ENCODE results near the gene STRA8.

The STRA8 gene

GRCh38 chr7:135246191-135246825, 12.7 kb downstream of the STRA8 start:
- H3K4me2 ChIP-seq = no peak overlapping the region

DNA sequence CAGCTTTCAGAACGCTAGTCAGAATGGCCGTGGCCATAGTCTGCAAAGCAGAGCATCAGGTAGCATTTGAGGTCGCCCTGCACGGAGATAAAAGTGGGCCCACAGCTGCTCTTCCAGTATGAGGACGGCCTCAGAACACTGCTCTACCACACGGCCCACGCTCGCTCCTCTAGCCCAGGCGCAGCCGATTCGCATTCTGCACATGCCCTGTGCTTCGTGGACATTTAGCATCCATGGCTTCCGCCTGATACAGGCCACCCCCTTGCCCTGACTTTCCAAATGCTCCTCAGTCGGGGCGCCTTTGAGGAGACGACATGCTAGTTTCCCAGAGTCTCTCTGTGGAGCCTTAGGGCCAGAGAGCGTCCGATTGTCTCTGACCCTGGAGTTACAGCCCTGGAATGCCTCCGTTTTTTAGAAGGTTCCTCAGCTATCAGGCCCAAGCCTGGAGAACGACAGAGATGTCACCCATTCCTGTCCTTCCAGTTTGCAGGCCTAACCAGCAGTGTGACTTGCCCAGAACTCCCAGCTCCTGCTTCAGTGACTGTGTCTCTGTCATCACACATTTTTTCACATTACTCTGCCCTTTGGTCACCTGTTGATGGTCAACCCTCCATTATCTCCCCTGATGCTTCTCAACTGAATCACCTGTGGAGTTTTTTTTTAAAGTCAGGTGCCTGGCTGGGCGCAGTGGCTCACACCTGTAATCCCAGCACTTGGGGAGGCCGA, 14.3 kb downstream of the STRA8 start:
- Histone ChIP-seq H3K4me1 (ENCODE audit: low read depth, poor library complexity, severe bottlenecking) (no peaks in the 10 kb centered on the region), H3K27ac (no peak overlapping the region), H3K4me3 (IDR thresholded peaks at IDR 0.05; ENCODE audit: insufficient read depth, low read depth, low read length) (no peak overlapping the region), H2AFZ (ENCODE audit: low read depth) (no peak overlapping the region), H3K4me2 (no peak overlapping the region), H4K20me1 (ENCODE audit: insufficient read depth) (no peaks in the 10 kb centered on the region), H3K27me3 (ENCODE audit: insufficient read depth, low read depth) (no peaks in the 10 kb centered on the region), H3K36me3 (ENCODE audit: insufficient read depth) (no peaks in the 10 kb centered on the region), H3K9ac (no peak overlapping the region), H3K79me2 (ENCODE audit: insufficient read depth, low read depth) (no peaks in the 10 kb centered on the region)
- TF ChIP-seq, protein P1, sequence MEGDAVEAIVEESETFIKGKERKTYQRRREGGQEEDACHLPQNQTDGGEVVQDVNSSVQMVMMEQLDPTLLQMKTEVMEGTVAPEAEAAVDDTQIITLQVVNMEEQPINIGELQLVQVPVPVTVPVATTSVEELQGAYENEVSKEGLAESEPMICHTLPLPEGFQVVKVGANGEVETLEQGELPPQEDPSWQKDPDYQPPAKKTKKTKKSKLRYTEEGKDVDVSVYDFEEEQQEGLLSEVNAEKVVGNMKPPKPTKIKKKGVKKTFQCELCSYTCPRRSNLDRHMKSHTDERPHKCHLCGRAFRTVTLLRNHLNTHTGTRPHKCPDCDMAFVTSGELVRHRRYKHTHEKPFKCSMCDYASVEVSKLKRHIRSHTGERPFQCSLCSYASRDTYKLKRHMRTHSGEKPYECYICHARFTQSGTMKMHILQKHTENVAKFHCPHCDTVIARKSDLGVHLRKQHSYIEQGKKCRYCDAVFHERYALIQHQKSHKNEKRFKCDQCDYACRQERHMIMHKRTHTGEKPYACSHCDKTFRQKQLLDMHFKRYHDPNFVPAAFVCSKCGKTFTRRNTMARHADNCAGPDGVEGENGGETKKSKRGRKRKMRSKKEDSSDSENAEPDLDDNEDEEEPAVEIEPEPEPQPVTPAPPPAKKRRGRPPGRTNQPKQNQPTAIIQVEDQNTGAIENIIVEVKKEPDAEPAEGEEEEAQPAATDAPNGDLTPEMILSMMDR (conservative IDR thresholded peaks at IDR 0.05; ENCODE audit: low read depth, low read length) = no peak

More at GRCh38 chr7:135246191-135246825, 12.7 kb downstream of the STRA8 start:
- Histone ChIP-seq H3K4me1 (ENCODE audit: low read depth, poor library complexity, severe bottlenecking) (no peaks in the 10 kb centered on the region), H3K27me3 (ENCODE audit: insufficient read depth, low read depth) (no peaks in the 10 kb centered on the region), H3K27ac (no peak overlapping the region), H3K4me3 (IDR thresholded peaks at IDR 0.05; ENCODE audit: insufficient read depth, low read depth, low read length) (no peak overlapping the region), H4K20me1 (ENCODE audit: insufficient read depth) (no peaks in the 10 kb centered on the region), H3K9ac (no peak overlapping the region), H3K36me3 (ENCODE audit: insufficient read depth) (no peaks in the 10 kb centered on the region), H2AFZ (ENCODE audit: low read depth) (no peak overlapping the region), H3K79me2 (ENCODE audit: insufficient read depth, low read depth) (no peaks in the 10 kb centered on the region)
- TF ChIP-seq, protein P1 (conservative IDR thresholded peaks at IDR 0.05; ENCODE audit: low read depth, low read length) = no peak

DNA sequence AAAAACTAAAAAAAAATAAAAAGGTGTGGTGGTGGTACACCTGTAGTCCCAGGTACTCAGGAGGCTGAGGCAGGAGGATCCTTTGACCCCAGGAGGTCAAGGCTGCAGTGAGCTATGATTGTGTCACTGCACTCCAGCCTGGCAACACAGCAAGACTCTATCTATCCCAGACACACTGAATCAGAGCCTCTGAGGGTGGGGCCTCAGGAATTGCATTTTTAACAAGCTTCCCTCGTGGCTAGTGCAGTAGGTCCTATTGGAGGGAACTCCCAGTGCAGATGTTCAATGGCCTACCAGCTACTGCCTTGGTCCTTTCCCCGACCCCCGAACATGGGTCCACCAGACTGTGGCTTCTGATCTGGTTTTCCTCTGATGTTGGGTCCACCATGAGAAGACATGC, 14.9 kb downstream of the STRA8 start:
- Histone ChIP-seq H3K4me1 (ENCODE audit: low read depth, poor library complexity, severe bottlenecking) (no peaks in the 10 kb centered on the region), H3K27me3 (ENCODE audit: insufficient read depth, low read depth) (no peaks in the 10 kb centered on the region), H3K9ac (no peak overlapping the region), H2AFZ (ENCODE audit: low read depth) (no peak overlapping the region), H3K4me3 (IDR thresholded peaks at IDR 0.05; ENCODE audit: insufficient read depth, low read depth, low read length) (no peak overlapping the region), H3K27ac (no peak overlapping the region), H3K4me2 (no peak overlapping the region), H3K36me3 (ENCODE audit: insufficient read depth) (no peaks in the 10 kb centered on the region), H4K20me1 (ENCODE audit: insufficient read depth) (no peaks in the 10 kb centered on the region), H3K79me2 (ENCODE audit: insufficient read depth, low read depth) (no peaks in the 10 kb centered on the region)
- TF ChIP-seq, protein P1 (conservative IDR thresholded peaks at IDR 0.05; ENCODE audit: low read depth, low read length) = no peak

DNA sequence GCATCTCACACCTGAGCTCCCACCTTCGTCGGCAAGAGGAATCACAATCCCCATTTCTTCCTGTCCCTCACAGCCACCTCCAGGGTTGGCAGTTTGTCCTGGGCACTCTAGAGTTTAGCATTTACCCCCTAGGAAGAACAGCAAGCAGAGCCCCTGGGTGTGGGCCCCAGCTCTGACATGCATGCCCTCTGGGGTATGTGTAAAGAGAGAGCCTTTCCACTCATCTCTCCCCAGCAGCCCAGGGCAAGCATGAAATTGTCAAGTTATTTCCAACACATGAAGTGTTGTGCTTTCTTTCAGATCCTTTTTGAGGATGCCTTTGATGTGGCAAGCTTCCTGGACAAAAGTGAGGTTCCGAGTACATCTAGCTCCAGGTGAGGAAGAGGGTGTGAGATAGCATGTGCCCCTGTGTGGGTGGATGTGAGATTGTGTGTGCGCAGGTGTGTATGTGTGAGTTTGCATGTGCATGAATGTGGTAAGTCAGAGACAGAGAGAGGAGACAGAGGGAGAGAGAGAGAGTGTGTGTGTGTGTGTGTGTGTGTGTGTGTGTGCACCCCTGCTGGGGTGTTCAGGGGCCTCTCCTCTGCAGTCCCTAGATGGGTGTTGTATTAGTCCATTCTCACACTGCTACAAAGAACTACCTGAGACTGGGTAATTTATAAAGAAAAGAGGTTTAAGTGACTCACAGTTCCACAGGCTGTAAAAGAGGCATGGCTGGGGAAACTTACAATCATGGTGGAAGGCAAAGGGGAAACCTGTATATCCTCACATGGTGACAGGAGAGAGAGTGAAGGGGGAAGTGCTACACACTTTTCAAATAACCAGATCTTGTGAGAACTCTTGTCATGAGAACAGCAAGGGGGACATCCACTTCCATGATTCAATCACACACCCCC, 18.1 kb downstream of the STRA8 start:
- Histone ChIP-seq H3K4me3 (IDR thresholded peaks at IDR 0.05; ENCODE audit: insufficient read depth, low read depth, low read length) (no peak overlapping the region), H3K79me2 (ENCODE audit: insufficient read depth, low read depth) (no peaks in the 10 kb centered on the region), H3K4me1 (ENCODE audit: low read depth, poor library complexity, severe bottlenecking) (no peaks in the 10 kb centered on the region), H3K4me2 (no peak overlapping the region), H3K27me3 (ENCODE audit: insufficient read depth, low read depth) (no peaks in the 10 kb centered on the region), H4K20me1 (ENCODE audit: insufficient read depth) (no peaks in the 10 kb centered on the region), H3K36me3 (ENCODE audit: insufficient read depth) (no peaks in the 10 kb centered on the region), H2AFZ (ENCODE audit: low read depth) (no peak overlapping the region), H3K9ac (no peak overlapping the region), H3K27ac (no peak overlapping the region)
- TF ChIP-seq, protein P1 (conservative IDR thresholded peaks at IDR 0.05; ENCODE audit: low read depth, low read length) = no peak
